K562 (cell line): ENCODE results near the gene SLC26A1. TPM values are rescaled to one million over a fixed set of nuclear protein-coding genes. Genes with fewer than 3 reads are reported as not detected.

Source experiments
- ATAC-seq: fragments of 200-7000 bp; cut with Tn5 transposase; 3 replicates; pipeline ENCODE4 v1.9.1; 2020; ENCODE audit warnings: moderate library complexity
- BruUV-seq: library from RNA; stranded (reverse); fragments of 400-500 nt; replicated peaks from 2 replicates; lab custom pipeline; 2021; lab: Mats Ljungman, UMichigan
- CTCF ChIA-PET: fragments of 300-600 bp; formaldehyde crosslinking; extraction: SDS; loops from one replicate; lab custom pipeline; 2021; ENCODE audit warnings: low intra/inter-chr PET ratio; lab: Yijun Ruan, JAX
- POLR2A ChIA-PET: fragments of 300-600, 350-650 bp; sonication (Branson Sonifier 250); formaldehyde crosslinking; extraction: SDS; loops from one replicate; lab custom pipeline; 2021; ENCODE audit warnings: antibody characterized with exemption, inconsistent platforms; lab: Yijun Ruan, JAX
- DNase-seq, 4 experiments: peaks; one replicate each; pipeline versions ENCODE4 v3.0.0 to v3.0.0-alpha.2; 2011 to 2018; ENCODE audit warnings: low spot score in 3 of 4, mixed read lengths in 3 of 4; ENCODE audit errors: extremely low read depth in 1 of 4
- FAIRE-seq: peaks from 2 replicates; lab custom pipeline; 2011; peaks lifted over from hg19 to GRCh38; lab: Jason Lieb, UNC
- H2AFZ ChIP-seq: 2 replicates; pipeline ENCODE4 v1.6.0; 2011; ENCODE audit warnings: low read depth, low read length, control low read depth, inconsistent platforms
- H3K27ac ChIP-seq: fragments of 200-600 bp; 3 replicates; pipeline ENCODE4 v1.8.0; 2011; ENCODE audit warnings: low read depth, mild to moderate bottlenecking, control low read depth, inconsistent platforms, low read length, moderate library complexity, mixed read lengths; ENCODE audit errors: extremely low read depth
- H3K27me3 ChIP-seq, 2 experiments: fragments of 300-600 bp in 1 of 2; 2 replicates in 1 of 2; 3 replicates in 1 of 2; pipeline versions ENCODE4 v1.6.0 to v1.8.0; 2011; ENCODE audit warnings: inconsistent platforms in 2 of 2, low read length in 2 of 2, mild to moderate bottlenecking in 1 of 2, mixed read lengths in 1 of 2, moderate library complexity in 1 of 2; ENCODE audit not compliant: control insufficient read depth in 2 of 2, insufficient read depth in 2 of 2
- H3K36me3 ChIP-seq: fragments of 300-600 bp; 3 replicates; pipeline ENCODE4 v1.8.0; 2011; ENCODE audit warnings: mild to moderate bottlenecking, low read length, inconsistent platforms; ENCODE audit not compliant: control insufficient read depth, insufficient read depth
- H3K4me1 ChIP-seq, 2 experiments: fragments of 200-600 bp in 1 of 2; replicated peaks in 1 of 2; 2 replicates in 1 of 2; 3 replicates in 1 of 2; pipeline versions ENCODE4 v1.5.1 to v1.8.0; 2011; ENCODE audit warnings: inconsistent platforms in 2 of 2, low read length in 2 of 2, mild to moderate bottlenecking in 1 of 2, mixed read lengths in 1 of 2, moderate library complexity in 1 of 2; ENCODE audit not compliant: control insufficient read depth in 2 of 2, insufficient read depth in 2 of 2
- H3K4me2 ChIP-seq: 2 replicates; pipeline ENCODE4 v1.6.1; 2011; ENCODE audit warnings: low read length, control low read depth, inconsistent platforms, mixed read lengths; ENCODE audit not compliant: insufficient read depth
- H3K4me3 ChIP-seq: fragments of 200-600 bp; sonication (generic), shearing (Covaris generic); 2 replicates; pipeline ENCODE4 v1.5.1; 2016; ENCODE audit warnings: control low read depth, inconsistent platforms
- H3K79me2 ChIP-seq: fragments of 200-600 bp; 3 replicates; pipeline ENCODE4 v1.8.0; 2011; ENCODE audit warnings: low read length, inconsistent platforms; ENCODE audit not compliant: control insufficient read depth, insufficient read depth
- H3K9ac ChIP-seq, 2 experiments: 2 replicates each; pipeline versions ENCODE4 v1.6.0 to v1.6.1; 2011; ENCODE audit warnings: low read depth in 2 of 2, low read length in 2 of 2, control low read depth in 1 of 2, inconsistent platforms in 1 of 2, mild to moderate bottlenecking in 1 of 2, mixed read lengths in 1 of 2; ENCODE audit not compliant: insufficient read depth in 1 of 2
- H3K9me1 ChIP-seq: one replicate; pipeline ENCODE4 v1.6.0; 2011; ENCODE audit warnings: inconsistent platforms, mild to moderate bottlenecking, low read length, moderate library complexity; ENCODE audit not compliant: control insufficient read depth, insufficient read depth
- H3K9me3 ChIP-seq: replicated peaks from 2 replicates; pipeline ENCODE4 v1.5.1; 2011; ENCODE audit warnings: low read depth, low read length, inconsistent platforms; ENCODE audit not compliant: control insufficient read depth, insufficient read depth
- H4K20me1 ChIP-seq: replicated peaks from 2 replicates; pipeline ENCODE4 v1.6.1; 2011; ENCODE audit warnings: low read length, inconsistent platforms, mixed read lengths; ENCODE audit not compliant: control insufficient read depth, insufficient read depth
- ARID1B ChIP-seq: fragments of 450-650 bp; IDR thresholded peaks from 2 replicates; pipeline ENCODE4 v1.6.1; 2016; ENCODE audit warnings: antibody characterized with exemption, mild to moderate bottlenecking, inconsistent platforms
- ILF3 ChIP-seq: fragments of 450-650 bp; IDR thresholded peaks from 2 replicates; pipeline ENCODE4 v1.6.1; 2018; ENCODE audit warnings: antibody characterized with exemption, mild to moderate bottlenecking, moderate library complexity, borderline replicate concordance
- KDM5B ChIP-seq: fragments of 200-600 bp; sonication (generic); IDR thresholded peaks from 2 replicates; pipeline ENCODE4 v1.6.1; 2012; ENCODE audit warnings: low read depth, mild to moderate bottlenecking, moderate library complexity, low read length, control low read depth, inconsistent platforms; ENCODE audit not compliant: insufficient replicate concordance
- MYNN ChIP-seq, 2 experiments: sonication (generic); formaldehyde crosslinking in 1 of 2; IDR thresholded peaks; 2 replicates each; pipeline versions ENCODE4 v1.5.0 to v1.6.1; 2016 to 2020; ENCODE audit warnings: antibody characterized with exemption in 1 of 2, missing genetic modification reagents in 1 of 2
- PCBP1 ChIP-seq: fragments of 200-400 bp; formaldehyde crosslinking; IDR thresholded peaks from 2 replicates; pipeline ENCODE4 v1.6.1; 2018; ENCODE audit warnings: mild to moderate bottlenecking, low read depth, low read length; ENCODE audit not compliant: poor library complexity, severe bottlenecking
- PTBP1 ChIP-seq: fragments of 200-400 bp; formaldehyde crosslinking; IDR thresholded peaks from 2 replicates; pipeline ENCODE4 v1.6.1; 2017; ENCODE audit warnings: low read depth, low read length
- PTRF ChIP-seq: fragments of 450-650 bp; IDR thresholded peaks from 2 replicates; pipeline ENCODE4 v1.6.1; 2016; ENCODE audit warnings: mild to moderate bottlenecking, missing genetic modification characterization, missing compliant biosample characterization
- SRF ChIP-seq, 2 experiments: fragments of 250-450, 450-650 bp in 1 of 2; sonication (Bioruptor Pico) in 1 of 2; sonication (generic) in 1 of 2; formaldehyde crosslinking; IDR thresholded peaks; 2 replicates each; pipeline versions ENCODE4 v1.5.0 to v1.5.1; 2020 to 2022; ENCODE audit warnings: mild to moderate bottlenecking in 1 of 2, missing genetic modification reagents in 1 of 2
- TARDBP ChIP-seq: fragments of 450-650 bp; IDR thresholded peaks from 2 replicates; pipeline ENCODE4 v1.6.1; 2016
- TCF7 ChIP-seq: sonication (generic); IDR thresholded peaks from 2 replicates; pipeline ENCODE4 v1.6.1; 2016; ENCODE audit warnings: antibody characterized with exemption, borderline replicate concordance
- ZBTB7A ChIP-seq: IDR thresholded peaks from 2 replicates; pipeline ENCODE4 v1.6.1; 2011; ENCODE audit warnings: low read depth, mild to moderate bottlenecking, low read length, moderate library complexity, borderline replicate concordance; ENCODE audit not compliant: control insufficient read depth
- ZC3H4 ChIP-seq: sonication (generic); formaldehyde crosslinking; IDR thresholded peaks from 2 replicates; pipeline ENCODE4 v1.9.0; 2021; ENCODE audit warnings: missing genetic modification reagents, borderline replicate concordance
- WGBS: fragments of 100-300 bp; shearing (Covaris generic); methylation state at CpG from one replicate; pipeline ENCODE4 v1.1.6; 2016; ENCODE audit warnings: low coverage, mixed read lengths; ENCODE audit not compliant: insufficient coverage; ENCODE audit errors: missing lambda C conversion rate; 5-methylcytosine and 5-hydroxymethylcytosine counted together
- in situ Hi-C: fragments of 300-500 bp; cut with MboI; formaldehyde crosslinking; loops from 4 replicates; pipeline ENCODE4 v1.15.0; 2018; ENCODE audit warnings: inconsistent platforms, mixed read lengths
- intact Hi-C: fragments of 100-400 bp; cut with micrococcal nuclease; formaldehyde crosslinking; loops from 2 replicates; pipeline ENCODE4 v1.14.2; 2022
- polyA plus RNA-seq, 8 experiments: library from polyadenylated mRNA; depleted of rRNA in 4 of 8; stranded (reverse) in 5 of 8; unstranded in 3 of 8; fragments of >200 nt; fragmentation: Nextera tagmentation in 2 of 8; fragmentation: Illumina TruSeq in 1 of 8; extraction: Ambion mirVana in 2 of 8; extraction: Trizol in 1 of 8; gene quantifications; 2 replicates each; pipeline versions ENCODE4 v1.2.1 to v1.2.3, GENCODE V29; 2011 to 2014; ENCODE audit warnings: inconsistent platforms in 1 of 8, missing spikeins in 1 of 8
- total RNA-seq, 7 experiments: library from RNA; depleted of rRNA in 6 of 7; stranded (reverse); fragments of >200 nt in 6 of 7; fragmentation: Illumina TruSeq in 2 of 7; extraction: Trizol in 2 of 7; gene quantifications; 2 replicates each; pipeline versions ENCODE4 v1.2.1 to v1.2.3, GENCODE V29; 2011 to 2021; ENCODE audit warnings: low replicate concordance in 1 of 7
- TF ChIP-seq, protein P1 (sequence below): sonication (generic); formaldehyde crosslinking; IDR thresholded peaks from 2 replicates; pipeline ENCODE4 v1.8.0; 2022; ENCODE audit warnings: mild to moderate bottlenecking, missing genetic modification reagents

The SLC26A1 gene
- total and polyA plus RNA-seq, 9 of the 15 experiments (the other 6 are each of a cell fraction or from before 2014, with no cell fraction given), result 0.11 to 4.2 (median 0.95) TPM

DNA sequence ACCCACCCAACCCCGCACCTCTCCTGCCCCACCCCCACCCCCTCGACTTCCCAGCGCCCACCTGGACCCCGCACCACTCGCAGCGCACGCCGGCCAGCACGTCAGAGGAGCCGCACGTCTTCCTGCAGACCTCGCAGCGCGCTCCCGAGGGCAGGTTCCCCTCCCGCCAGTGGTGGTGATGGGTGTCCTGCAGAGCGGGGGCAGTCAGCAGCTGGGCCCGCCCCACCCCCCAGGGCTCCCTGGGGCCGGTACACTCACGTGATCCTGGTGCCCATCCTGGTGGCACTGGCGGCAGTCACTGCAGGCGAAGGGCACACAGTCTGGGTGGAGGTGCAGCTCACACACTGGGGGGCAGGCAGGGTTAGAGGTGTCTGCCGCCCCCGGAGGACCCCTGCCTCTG lies 25.0 kb downstream of the SLC26A1 start:
- ChIA-PET POLR2A (no interaction called here), CTCF (no interaction called here)
- ATAC-seq, result no peak
- Histone ChIP-seq H4K20me1 (no peaks in the 10 kb centered on the region; the same call in 1 of the 2 replicates), H3K36me3 (peaks cover 18% of the 10 kb centered on the region; the same call in 1 of the 3 replicates), H3K27me3 (no peaks in the 10 kb centered on the region), H3K27ac (no peak overlapping the region), H3K9me3 (no peaks in the 10 kb centered on the region), H3K9me1 (no peaks in the 10 kb centered on the region), H3K9ac (peak overlapping the region in 1 of 2 experiments; percentile 52; a peak in 2 of 4 replicates), H2AFZ (no peak overlapping the region), H3K4me2 (no peak overlapping the region), H3K4me3 (no peak overlapping the region), H3K79me2 (peaks cover 10% of the 10 kb centered on the region; the same call in 2 of the 3 replicates), H3K4me1 (peaks cover 0 to 65% of the 10 kb centered on the region in 2 experiments; a peak in 4 of 5 replicates)
- BruUV-seq, result no TSS peak
- 90% methylated on average over 18 of the region's 24 CpGs for WGBS
- in situ Hi-C loops (no loop called here), intact Hi-C loops (no loop called here)
- no peak for FAIRE-seq
- DNase-seq, result no peak
- TF ChIP-seq PCBP1 (peak; percentile 15), PTRF (no peak)

DNA sequence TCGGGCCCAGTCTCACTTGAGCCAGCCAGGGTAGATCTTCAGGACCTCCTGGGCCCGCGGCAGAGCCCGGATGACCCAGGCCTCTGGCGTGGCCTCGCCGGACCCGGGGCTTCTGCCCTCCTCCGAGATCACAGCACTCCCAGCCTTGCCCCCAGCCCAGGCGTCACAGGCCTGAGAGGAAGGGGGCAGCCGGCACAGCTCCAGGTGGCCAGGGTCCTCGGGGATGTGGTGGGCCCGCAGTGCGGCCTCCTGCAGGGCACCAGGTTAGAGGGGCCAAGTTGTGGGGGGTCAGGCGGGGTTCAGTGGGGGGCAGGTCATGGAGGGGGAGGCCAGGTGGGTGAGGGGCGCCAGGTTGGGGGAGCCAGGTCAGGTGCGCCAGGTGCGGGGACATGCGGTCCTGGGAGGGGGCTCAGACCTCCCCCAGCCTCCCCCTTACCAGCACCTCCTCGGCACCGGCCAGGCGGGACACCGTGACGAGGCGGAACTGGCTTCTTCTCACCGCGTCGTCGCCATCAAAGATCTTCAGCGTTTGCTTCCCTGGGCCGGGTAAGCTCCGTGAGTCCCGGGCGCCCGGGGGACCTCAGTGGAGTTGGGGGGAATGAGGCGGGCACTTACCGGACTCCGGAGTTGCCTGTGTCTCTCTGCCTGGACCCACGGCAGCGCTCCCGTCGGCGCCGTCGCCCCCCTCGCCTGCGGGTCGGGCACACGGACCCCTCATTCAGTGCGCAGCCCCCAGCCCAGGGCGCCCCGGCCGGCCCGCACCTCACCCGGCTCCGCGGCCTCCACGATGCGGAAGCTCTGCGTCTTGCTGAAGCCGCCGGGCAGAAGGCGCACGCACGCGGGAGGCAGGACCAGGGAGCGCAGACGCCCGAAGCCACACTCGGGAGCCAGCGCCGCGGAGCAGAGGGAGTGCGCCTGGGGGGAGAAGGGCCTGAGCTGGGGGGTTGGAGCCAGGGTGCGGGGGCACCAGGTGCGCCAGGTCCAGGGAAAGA lies 25.8 kb downstream of the SLC26A1 start:
- ChIA-PET POLR2A (no interaction called here), CTCF (no interaction called here)
- no peaks in the 10 kb centered on the region for H3K9me3 ChIP-seq
- no TSS peak for BruUV-seq
- no peak overlapping the region for H3K4me3 ChIP-seq
- peaks cover 0 to 64% of the 10 kb centered on the region in 2 experiments; a peak in 4 of 5 replicates for H3K4me1 ChIP-seq
- no peak overlapping the region for H3K27ac ChIP-seq
- H3K79me2 ChIP-seq, result peaks cover 3% of the 10 kb centered on the region; the same call in 2 of the 3 replicates
- FAIRE-seq, result no peak
- ATAC-seq, result no peak
- H3K36me3 ChIP-seq, result peaks cover 18% of the 10 kb centered on the region; the same call in 1 of the 3 replicates
- no peak overlapping the region for H3K9ac ChIP-seq
- in situ Hi-C loops (no loop called here), intact Hi-C loops (no loop called here)
- no peak for DNase-seq
- no peaks in the 10 kb centered on the region for H3K9me1 ChIP-seq
- H4K20me1 ChIP-seq, result no peaks in the 10 kb centered on the region; the same call in 1 of the 2 replicates
- H2AFZ ChIP-seq, result no peak overlapping the region
- 89% methylated on average over 4 of the region's 76 CpGs for WGBS
- H3K27me3 ChIP-seq, result no peaks in the 10 kb centered on the region
- no peak overlapping the region for H3K4me2 ChIP-seq
- TF ChIP-seq KDM5B, result no peak
- no peak for TF ChIP-seq TCF7
- TF ChIP-seq SRF (CRISPR knock-in tag; IDR thresholded peaks at IDR 0.05), result no peak
- TF ChIP-seq, protein P1, sequence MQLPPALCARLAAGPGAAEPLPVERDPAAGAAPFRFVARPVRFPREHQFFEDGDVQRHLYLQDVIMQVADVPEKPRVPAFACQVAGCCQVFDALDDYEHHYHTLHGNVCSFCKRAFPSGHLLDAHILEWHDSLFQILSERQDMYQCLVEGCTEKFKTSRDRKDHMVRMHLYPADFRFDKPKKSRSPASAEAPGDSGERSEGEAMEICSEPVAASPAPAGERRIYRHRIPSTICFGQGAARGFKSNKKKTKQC (CRISPR knock-in tag), result no peak
- TF ChIP-seq MYNN (IDR thresholded peaks at IDR 0.05), result no peak
- TF ChIP-seq MYNN (CRISPR knock-in tag; IDR thresholded peaks at IDR 0.05), result no peak
- TF ChIP-seq ZC3H4 (CRISPR knock-in tag), result no peak
- TF ChIP-seq PTBP1, result no peak
- TF ChIP-seq ZBTB7A, result no peak
- TF ChIP-seq PCBP1, result no peak
- no peak for TF ChIP-seq TARDBP
- no peak for TF ChIP-seq ILF3
- TF ChIP-seq ARID1B, result no peak
